Neutrophil (primary cell): ENCODE data around the gene RSPH1.
"Not testable (repeated sequence)": the region's sequence is repeated elsewhere in the genome, so short reads cannot be mapped to it uniquely, and the experiment has no call there.

Source experiments
- H3K27ac ChIP-seq: fragments of 200-600 bp; sonication (generic); 2 replicates; pipeline ENCODE4 v1.5.1; 2016; ENCODE audit warnings: mild to moderate bottlenecking, moderate library complexity
- H3K27me3 ChIP-seq: fragments of 200-600 bp; sonication (generic); 2 replicates; pipeline ENCODE4 v1.6.0; 2016; ENCODE audit warnings: mild to moderate bottlenecking
- H3K36me3 ChIP-seq: fragments of 200-600 bp; sonication (generic); 2 replicates; pipeline ENCODE4 v1.5.1; 2017
- H3K4me1 ChIP-seq, 2 experiments: fragments of 200-600 bp in 1 of 2; sonication (generic) in 1 of 2; 1 replicate in 1 of 2; 2 replicates in 1 of 2; pipeline versions ENCODE4 v1.5.1 to v1.6.1; 2013 to 2016; ENCODE audit warnings: low read depth in 1 of 2, low read length in 1 of 2, mild to moderate bottlenecking in 1 of 2, moderate library complexity in 1 of 2; ENCODE audit not compliant: control insufficient read depth in 1 of 2, insufficient read depth in 1 of 2
- H3K4me3 ChIP-seq, 2 experiments: fragments of 200-600 bp in 1 of 2; sonication (generic) in 1 of 2; 1 replicate in 1 of 2; 2 replicates in 1 of 2; pipeline ENCODE4 v1.5.1; 2013 to 2016; ENCODE audit warnings: low read depth in 1 of 2, low read length in 1 of 2, mild to moderate bottlenecking in 1 of 2, moderate library complexity in 1 of 2
- H3K9me3 ChIP-seq: fragments of 200-600 bp; sonication (generic); 2 replicates; pipeline ENCODE4 v1.5.1; 2016
- TF ChIP-seq, protein P1 (sequence below): fragments of 200-600 bp; sonication (generic); IDR thresholded peaks from 2 replicates; pipeline ENCODE4 v1.5.1; 2016; ENCODE audit warnings: antibody characterized with exemption

RSPH1 gene

GRCh38 chr21:42472521-42472920 lies 23.5 kb downstream of the RSPH1 start:
- Histone ChIP-seq H3K9me3 (no peaks in the 10 kb centered on the region), H3K27ac (no peak overlapping the region), H3K36me3 (no peaks in the 10 kb centered on the region), H3K4me3 (no peak overlapping the region), H3K4me1 (no peaks in the 10 kb centered on the region), H3K27me3 (no peaks in the 10 kb centered on the region)
- TF ChIP-seq, protein P1, sequence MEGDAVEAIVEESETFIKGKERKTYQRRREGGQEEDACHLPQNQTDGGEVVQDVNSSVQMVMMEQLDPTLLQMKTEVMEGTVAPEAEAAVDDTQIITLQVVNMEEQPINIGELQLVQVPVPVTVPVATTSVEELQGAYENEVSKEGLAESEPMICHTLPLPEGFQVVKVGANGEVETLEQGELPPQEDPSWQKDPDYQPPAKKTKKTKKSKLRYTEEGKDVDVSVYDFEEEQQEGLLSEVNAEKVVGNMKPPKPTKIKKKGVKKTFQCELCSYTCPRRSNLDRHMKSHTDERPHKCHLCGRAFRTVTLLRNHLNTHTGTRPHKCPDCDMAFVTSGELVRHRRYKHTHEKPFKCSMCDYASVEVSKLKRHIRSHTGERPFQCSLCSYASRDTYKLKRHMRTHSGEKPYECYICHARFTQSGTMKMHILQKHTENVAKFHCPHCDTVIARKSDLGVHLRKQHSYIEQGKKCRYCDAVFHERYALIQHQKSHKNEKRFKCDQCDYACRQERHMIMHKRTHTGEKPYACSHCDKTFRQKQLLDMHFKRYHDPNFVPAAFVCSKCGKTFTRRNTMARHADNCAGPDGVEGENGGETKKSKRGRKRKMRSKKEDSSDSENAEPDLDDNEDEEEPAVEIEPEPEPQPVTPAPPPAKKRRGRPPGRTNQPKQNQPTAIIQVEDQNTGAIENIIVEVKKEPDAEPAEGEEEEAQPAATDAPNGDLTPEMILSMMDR, result no peak

DNA sequence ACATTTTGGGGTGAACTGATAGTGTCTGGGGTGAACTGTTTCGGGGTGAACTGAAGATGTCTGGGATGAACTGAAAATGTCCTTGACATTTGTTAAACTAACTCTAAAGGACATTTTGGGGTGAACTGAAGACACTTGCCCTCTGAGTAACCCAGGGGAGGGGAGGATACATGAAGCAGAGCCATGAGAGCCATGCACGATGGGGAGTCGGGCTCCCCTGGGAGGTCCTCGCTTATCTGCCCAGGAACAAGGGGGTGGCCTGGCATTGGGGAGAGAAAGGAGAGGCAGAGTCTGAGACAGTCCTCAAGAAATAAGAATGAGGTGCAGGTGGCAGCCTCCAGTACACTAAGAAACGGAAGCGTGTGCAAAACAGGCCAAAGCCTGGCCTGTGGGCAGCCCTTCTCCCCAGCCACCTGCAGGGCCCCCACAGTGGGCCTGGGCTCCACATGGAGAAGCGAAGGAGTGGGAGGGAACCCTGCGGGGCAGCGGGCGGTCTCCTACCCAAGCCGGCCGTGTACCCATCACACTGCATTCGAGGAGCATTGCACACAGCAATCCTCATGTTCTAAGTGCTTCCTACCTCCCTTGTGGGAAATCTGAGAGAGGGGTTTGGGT lies 24.2 kb downstream of the RSPH1 start:
- no peaks in the 10 kb centered on the region for H3K4me1 ChIP-seq
- H3K36me3 ChIP-seq, result no peaks in the 10 kb centered on the region
- H3K27me3 ChIP-seq, result no peaks in the 10 kb centered on the region
- no peak overlapping the region for H3K27ac ChIP-seq
- no peak overlapping the region for H3K4me3 ChIP-seq
- H3K9me3 ChIP-seq, result no peaks in the 10 kb centered on the region
- TF ChIP-seq, protein P1, result no peak

- H3K4me1 ChIP-seq, result no peaks in the 10 kb centered on the region
- H3K27me3 ChIP-seq, result no peaks in the 10 kb centered on the region
- TF ChIP-seq, protein P1, result no peak
- no peak overlapping the region for H3K4me3 ChIP-seq
- no peak overlapping the region for H3K27ac ChIP-seq
- H3K9me3 ChIP-seq, result no peaks in the 10 kb centered on the region
- H3K36me3 ChIP-seq, result no peaks in the 10 kb centered on the region
Measured at GRCh38 chr21:42471206-42471605, 24.8 kb downstream of the RSPH1 start.

GRCh38 chr21:42469726-42470125 lies 26.3 kb downstream of the RSPH1 start:
- not testable (repeated sequence) for H3K36me3 ChIP-seq, H3K27me3 ChIP-seq, H3K9me3 ChIP-seq, H3K4me3 ChIP-seq, H3K27ac ChIP-seq
- H3K4me1 ChIP-seq, result peaks cover 8 to 11% of the 10 kb centered on the region in 2 experiments

- no peak overlapping the region for H3K4me3 ChIP-seq
- no peaks in the 10 kb centered on the region for H3K27me3 ChIP-seq
- H3K9me3 ChIP-seq, result no peaks in the 10 kb centered on the region
- peaks cover 11 to 15% of the 10 kb centered on the region in 2 experiments for H3K4me1 ChIP-seq
- no peaks in the 10 kb centered on the region for H3K36me3 ChIP-seq
- H3K27ac ChIP-seq, result no peak overlapping the region
- TF ChIP-seq, protein P1, result no peak
Measured at GRCh38 chr21:42469272-42469671, 26.8 kb downstream of the RSPH1 start.

DNA sequence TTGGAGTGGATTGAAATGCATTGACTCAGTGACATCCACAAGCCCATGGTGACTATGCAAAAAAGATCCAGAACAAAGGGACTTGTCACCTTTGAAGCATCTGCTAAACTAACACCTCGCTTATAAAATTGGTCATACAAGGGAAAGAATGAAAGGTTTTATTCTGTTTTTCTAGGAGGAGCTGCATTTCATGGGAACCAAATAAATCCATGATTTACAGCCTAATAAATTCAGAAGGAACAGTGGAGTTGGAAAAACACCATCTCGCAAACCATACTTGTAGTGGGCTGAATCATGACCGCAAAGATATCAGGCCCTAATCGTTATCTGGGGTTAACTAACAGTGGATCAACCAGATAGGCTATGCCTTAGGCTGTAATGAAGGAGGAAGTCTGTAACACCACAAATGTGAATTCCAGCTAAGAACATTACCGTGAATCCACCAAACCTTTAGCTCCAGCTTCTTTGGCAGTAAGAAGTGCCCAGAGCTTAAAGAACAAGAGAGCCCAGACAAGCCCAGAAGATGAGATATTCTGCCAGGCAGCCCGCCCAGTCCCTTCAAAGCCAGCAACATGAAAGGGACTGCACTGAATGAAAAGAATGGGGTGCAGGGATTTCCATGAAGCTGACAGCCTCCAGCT lies 27.4 kb downstream of the RSPH1 start:
- Histone ChIP-seq H3K27ac (no peak overlapping the region), H3K9me3 (no peaks in the 10 kb centered on the region), H3K4me3 (no peak overlapping the region), H3K36me3 (no peaks in the 10 kb centered on the region), H3K27me3 (no peaks in the 10 kb centered on the region), H3K4me1 (peaks cover 17 to 20% of the 10 kb centered on the region in 2 experiments)
- TF ChIP-seq, protein P1, result no peak
